ENCODE results near the gene NDUFV1. TPM values are rescaled to one million over a fixed set of nuclear protein-coding genes. Genes with fewer than 3 reads are reported as not detected.

Gene NDUFV1
- total and polyA plus RNA-seq, 12 donors, result 295 to 712 (median 613) TPM

DNA sequence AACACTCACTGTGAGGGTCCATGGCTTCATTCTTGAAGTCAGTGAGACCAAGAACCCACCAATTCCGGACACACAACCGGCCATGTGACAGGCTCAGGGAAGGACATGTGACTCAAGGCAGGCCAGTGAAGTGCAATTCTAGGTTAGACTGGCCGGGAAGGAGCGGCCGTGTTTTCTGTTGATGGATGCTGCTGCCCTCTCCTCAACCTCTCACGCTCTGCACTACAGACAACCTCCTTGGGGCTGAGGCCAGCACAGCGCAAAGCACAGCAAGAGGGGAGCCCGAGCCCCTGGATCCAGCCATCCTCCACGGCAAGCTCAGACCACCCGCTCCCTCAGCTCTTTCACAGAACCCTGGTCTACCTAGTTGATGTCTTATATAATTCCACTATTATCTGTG, 20.2 kb downstream of the NDUFV1 start:
- intact Hi-C loops (cut with DNase I), result no loop called here
- Histone ChIP-seq H3K9me3 (no peaks in the 10 kb centered on the region), H3K27me3 (no peaks in the 10 kb centered on the region), H3K27ac (no peak overlapping the region), H3K4me3 (no peak overlapping the region), H3K36me3 (no peaks in the 10 kb centered on the region), H3K4me1 (peaks cover 0 to 30% (median 19%) of the 10 kb centered on the region in 9 donors)
- DNase-seq (peak in 1 of 2 donors; percentile 4), ATAC-seq (no peak)
- 92 to 96% methylated on average over 10 of the region's 10 CpGs for WGBS, 2 donors
- TF ChIP-seq, protein P1, sequence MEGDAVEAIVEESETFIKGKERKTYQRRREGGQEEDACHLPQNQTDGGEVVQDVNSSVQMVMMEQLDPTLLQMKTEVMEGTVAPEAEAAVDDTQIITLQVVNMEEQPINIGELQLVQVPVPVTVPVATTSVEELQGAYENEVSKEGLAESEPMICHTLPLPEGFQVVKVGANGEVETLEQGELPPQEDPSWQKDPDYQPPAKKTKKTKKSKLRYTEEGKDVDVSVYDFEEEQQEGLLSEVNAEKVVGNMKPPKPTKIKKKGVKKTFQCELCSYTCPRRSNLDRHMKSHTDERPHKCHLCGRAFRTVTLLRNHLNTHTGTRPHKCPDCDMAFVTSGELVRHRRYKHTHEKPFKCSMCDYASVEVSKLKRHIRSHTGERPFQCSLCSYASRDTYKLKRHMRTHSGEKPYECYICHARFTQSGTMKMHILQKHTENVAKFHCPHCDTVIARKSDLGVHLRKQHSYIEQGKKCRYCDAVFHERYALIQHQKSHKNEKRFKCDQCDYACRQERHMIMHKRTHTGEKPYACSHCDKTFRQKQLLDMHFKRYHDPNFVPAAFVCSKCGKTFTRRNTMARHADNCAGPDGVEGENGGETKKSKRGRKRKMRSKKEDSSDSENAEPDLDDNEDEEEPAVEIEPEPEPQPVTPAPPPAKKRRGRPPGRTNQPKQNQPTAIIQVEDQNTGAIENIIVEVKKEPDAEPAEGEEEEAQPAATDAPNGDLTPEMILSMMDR (IDR thresholded peaks at IDR 0.05), result no peak

DNA sequence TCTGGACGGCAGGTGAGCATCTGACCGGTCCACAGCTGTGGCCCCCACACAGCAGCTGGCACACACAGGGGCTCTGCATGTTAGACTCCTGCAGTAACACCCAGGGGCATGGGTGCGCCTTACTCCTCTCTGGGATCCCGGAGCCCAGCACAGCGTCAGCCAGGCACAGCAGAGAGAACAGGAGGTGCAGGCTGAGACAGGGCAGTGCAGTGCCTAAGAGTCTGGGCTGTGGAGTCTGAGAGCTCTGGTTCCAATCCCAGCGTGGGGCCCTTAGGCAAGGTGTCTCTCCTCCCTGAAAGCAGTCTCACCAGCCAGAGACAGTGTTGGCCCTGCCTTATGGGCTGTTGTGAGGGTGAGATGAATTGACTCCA, 20.7 kb downstream of the NDUFV1 start:
- no peaks in the 10 kb centered on the region for H3K27me3 ChIP-seq
- TF ChIP-seq, protein P1 (IDR thresholded peaks at IDR 0.05), result no peak
- 89 to 90% methylated on average over 6 of the region's 6 CpGs for WGBS, 2 donors
- peak overlapping the region in 2 of 10 donors; percentile 58 to 95 for H3K27ac ChIP-seq
- ATAC-seq (no peak), DNase-seq (peak in 1 of 2 donors; percentile 14)
- no peaks in the 10 kb centered on the region for H3K36me3 ChIP-seq
- intact Hi-C loops (cut with DNase I), result no loop called here
- peaks cover 0 to 30% (median 19%) of the 10 kb centered on the region in 9 donors for H3K4me1 ChIP-seq
- H3K9me3 ChIP-seq, result no peaks in the 10 kb centered on the region
- H3K4me3 ChIP-seq, result no peak overlapping the region

DNA sequence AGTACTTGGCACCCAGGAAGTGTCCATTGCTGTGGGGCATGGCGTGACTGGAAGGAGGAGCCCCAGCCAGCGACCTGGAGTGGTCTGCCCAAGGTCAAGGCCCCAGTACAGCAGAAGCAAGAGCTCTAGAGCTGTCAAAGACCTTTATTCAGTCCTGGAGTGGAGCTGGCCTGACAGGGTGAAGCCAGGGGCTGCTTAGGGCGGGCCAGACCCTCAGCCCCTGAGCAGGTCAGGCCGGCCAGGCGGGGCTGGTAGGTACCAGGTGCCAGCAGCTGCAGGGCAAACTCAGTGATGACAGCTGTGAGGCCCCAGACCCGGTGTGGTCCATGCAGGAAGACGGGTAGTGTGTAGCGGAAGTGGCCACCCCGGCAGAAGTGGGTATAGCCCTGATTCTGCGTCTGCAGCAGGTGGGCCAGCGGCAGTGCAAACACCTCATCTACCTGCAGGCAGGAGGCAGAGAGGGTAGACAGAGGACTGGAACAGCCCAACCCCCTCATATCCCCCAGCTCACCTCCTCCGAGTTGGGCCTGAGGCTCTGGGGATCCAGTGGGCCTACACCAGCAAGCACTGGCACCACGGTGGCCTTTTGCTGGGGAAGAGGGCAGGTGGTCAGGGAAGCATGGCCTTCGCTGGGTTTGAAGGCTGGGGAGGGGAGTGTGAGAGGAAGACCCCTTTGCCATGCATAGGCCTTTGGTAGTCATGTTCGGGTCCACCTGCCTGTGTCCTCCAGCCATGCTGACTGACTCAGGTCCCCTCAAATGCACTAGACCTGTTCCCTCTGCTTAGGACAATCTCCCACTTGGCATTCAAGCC, 21.3 kb downstream of the NDUFV1 start:
- Histone ChIP-seq H3K9me3 (no peaks in the 10 kb centered on the region), H3K36me3 (no peaks in the 10 kb centered on the region), H3K4me1 (peaks cover 0 to 30% (median 19%) of the 10 kb centered on the region in 9 donors), H3K4me3 (no peak overlapping the region), H3K27me3 (no peaks in the 10 kb centered on the region), H3K27ac (peak overlapping the region in 3 of 10 donors; percentile 58 to 98 (median 95))
- ATAC-seq (no peak), DNase-seq (peak in 1 of 2 donors; percentile 14)
- intact Hi-C loops (cut with DNase I), result loop anchor here in 1 of 10 donors (2.0 kb wide), 1 partner anchor 31 kb away; no protein-coding TSS in a partner anchor
- 89 to 92% methylated on average over 15 of the region's 15 CpGs for WGBS, 2 donors
- TF ChIP-seq, protein P1 (IDR thresholded peaks at IDR 0.05), result no peak

DNA sequence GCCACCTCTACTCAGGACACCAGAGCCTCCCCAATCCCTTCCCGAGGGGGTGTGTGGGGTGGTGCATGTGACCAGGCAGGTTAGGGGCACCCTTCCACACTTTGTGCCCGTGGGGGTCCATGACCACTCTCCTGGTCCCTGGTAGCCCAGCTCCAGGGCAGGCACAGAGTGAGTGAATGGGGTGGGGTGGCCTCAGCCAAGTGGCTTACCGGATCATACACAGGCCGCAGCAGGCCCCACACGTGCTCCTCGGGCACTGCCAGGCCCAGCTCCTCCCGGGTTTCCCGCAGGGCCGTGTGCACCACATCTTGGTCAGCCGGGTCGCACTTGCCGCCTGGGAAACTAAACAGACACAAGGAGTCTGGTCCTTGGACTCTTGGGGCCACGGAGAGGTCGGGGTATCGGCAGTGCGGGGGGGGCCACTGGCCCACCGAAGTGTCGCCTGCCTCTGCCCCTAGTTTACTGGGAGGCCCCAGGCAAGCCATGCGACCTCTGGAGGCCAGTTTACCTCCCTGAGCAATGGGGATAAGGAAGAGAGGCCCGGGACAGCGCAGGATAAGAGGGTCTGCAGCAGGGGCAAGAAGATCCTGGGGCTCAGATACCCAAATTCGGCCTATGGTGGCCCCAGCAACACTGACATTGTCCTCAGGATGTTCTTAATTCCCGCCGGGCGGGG, 22.1 kb downstream of the NDUFV1 start:
- TF ChIP-seq, protein P1 (IDR thresholded peaks at IDR 0.05), result no peak
- intact Hi-C loops (cut with DNase I), result loop anchor here in 1 of 10 donors (2.0 kb wide), 1 partner anchor 30 kb away; no protein-coding TSS in a partner anchor
- 48 to 50% methylated on average over 25 of the region's 25 CpGs for WGBS, 2 donors

More for the DNA sequence above, 22.1 kb downstream of the NDUFV1 start:
- H3K9me3 ChIP-seq, result no peaks in the 10 kb centered on the region
- H3K36me3 ChIP-seq, result no peaks in the 10 kb centered on the region
- H3K27me3 ChIP-seq, result no peaks in the 10 kb centered on the region
- H3K4me1 ChIP-seq, result peaks cover 0 to 30% (median 19%) of the 10 kb centered on the region in 9 donors
- peak in 1 of 2 donors; percentile 24 for DNase-seq
- no peak for ATAC-seq
- H3K4me3 ChIP-seq, result peak overlapping the region; percentile 47 to 80 (median 63)
- peak overlapping the region; percentile 79 to 98 (median 90) for H3K27ac ChIP-seq
